KMS-11 (cell line): ENCODE results near the gene SLC17A9.

Experiments used
- H2AFZ ChIP-seq: fragments of 200-600 bp; sonication (generic); 2 replicates; pipeline ENCODE4 v1.6.1; 2016; ENCODE audit warnings: antibody characterized with exemption, mixed run types, low read depth
- H3K27ac ChIP-seq: fragments of 200-600 bp; sonication (generic); 2 replicates; pipeline ENCODE4 v1.6.1; 2016; ENCODE audit warnings: mild to moderate bottlenecking, mixed run types
- H3K27me3 ChIP-seq: fragments of 200-600 bp; sonication (generic); 2 replicates; pipeline ENCODE4 v1.6.1; 2017; ENCODE audit warnings: mild to moderate bottlenecking, low read depth, mixed run types, moderate library complexity; ENCODE audit not compliant: insufficient read depth
- H3K36me3 ChIP-seq: fragments of 200-600 bp; sonication (generic); 2 replicates; pipeline ENCODE4 v1.6.1; 2017; ENCODE audit warnings: mild to moderate bottlenecking, mixed run types; ENCODE audit not compliant: insufficient read depth
- H3K4me1 ChIP-seq: fragments of 200-600 bp; sonication (generic); 2 replicates; pipeline ENCODE4 v1.6.1; 2016; ENCODE audit warnings: mild to moderate bottlenecking, low read depth, mixed run types; ENCODE audit not compliant: poor library complexity, severe bottlenecking
- H3K4me2 ChIP-seq: fragments of 200-600 bp; sonication (generic); 2 replicates; pipeline ENCODE4 v1.7.0; 2016; ENCODE audit warnings: mild to moderate bottlenecking, mixed run types
- H3K4me3 ChIP-seq: fragments of 200-600 bp; sonication (generic); IDR thresholded peaks from 2 replicates; pipeline ENCODE4 v1.6.1; 2017; ENCODE audit warnings: low read depth, low read length, mixed read lengths; ENCODE audit not compliant: insufficient read depth
- H3K79me2 ChIP-seq: fragments of 200-600 bp; sonication (generic); 2 replicates; pipeline ENCODE4 v1.6.1; 2016; ENCODE audit warnings: low read depth, mixed run types; ENCODE audit not compliant: insufficient read depth
- H3K9ac ChIP-seq: fragments of 200-600 bp; sonication (generic); 2 replicates; pipeline ENCODE4 v1.6.1; 2016; ENCODE audit warnings: mild to moderate bottlenecking, mixed run types
- H4K20me1 ChIP-seq: fragments of 200-600 bp; sonication (generic); 2 replicates; pipeline ENCODE4 v1.6.1; 2016; ENCODE audit warnings: mild to moderate bottlenecking, mixed run types; ENCODE audit not compliant: insufficient read depth
- TF ChIP-seq, protein P1 (sequence below): fragments of 200-600 bp; sonication (generic); conservative IDR thresholded peaks from 2 replicates; pipeline ENCODE4 v1.6.1; 2017; ENCODE audit warnings: low read depth, mild to moderate bottlenecking, antibody characterized with exemption, low read length, moderate library complexity, mixed read lengths

Gene SLC17A9

DNA sequence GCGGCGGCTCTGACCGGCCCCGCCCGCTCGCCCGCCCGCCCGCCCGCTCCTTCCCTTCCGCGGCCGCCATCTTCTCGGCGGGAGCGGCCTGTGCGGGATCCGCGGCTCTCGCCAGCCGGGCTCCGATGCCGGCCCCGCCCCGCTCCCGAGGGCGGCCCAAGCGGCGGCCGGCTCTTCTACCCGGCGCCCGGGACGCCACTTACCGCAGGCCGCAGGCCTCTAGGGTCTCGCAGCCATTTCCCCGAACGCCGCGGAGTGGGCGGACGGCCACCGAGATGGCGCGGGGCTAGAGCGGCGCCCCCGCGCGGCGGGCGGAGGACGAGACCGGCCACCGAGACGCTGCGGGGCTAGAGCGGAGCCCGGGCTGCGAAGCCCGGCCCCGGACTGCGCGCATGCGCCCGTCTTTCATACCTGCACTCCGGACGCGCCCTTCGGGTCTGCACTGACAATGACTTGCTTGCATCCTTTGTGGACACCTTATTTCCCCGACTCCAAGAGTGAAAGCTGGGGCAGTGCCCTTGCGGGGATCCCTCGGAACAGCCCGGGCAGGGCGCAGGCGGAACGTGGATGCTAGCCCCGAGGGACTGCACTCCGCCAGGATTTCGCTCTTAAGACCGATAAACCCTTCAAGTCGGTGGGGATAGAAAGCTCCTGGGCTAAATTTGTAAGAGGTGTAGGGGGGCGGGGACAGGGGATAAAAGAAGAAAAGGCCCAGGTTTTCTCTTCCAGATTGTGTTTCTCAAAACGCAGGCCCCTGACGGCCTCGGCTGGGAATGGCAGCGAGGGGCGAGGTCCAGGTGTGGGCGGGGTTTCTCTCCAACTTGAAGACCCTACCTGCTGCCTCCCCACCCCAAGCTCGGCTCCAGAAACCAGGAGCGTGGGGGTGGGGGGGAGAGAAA, 26.0 kb upstream of the SLC17A9 start, which contains the start of gene DIDO1:
DIDO1 (minus strand) TSS at position 277 of the 899 bp plus-strand sequence.
- H3K4me1 ChIP-seq: peaks cover 51% of the 10 kb centered on the region
- peak within 1 kb of the TSS; percentile 85 for H3K9ac ChIP-seq

DNA sequence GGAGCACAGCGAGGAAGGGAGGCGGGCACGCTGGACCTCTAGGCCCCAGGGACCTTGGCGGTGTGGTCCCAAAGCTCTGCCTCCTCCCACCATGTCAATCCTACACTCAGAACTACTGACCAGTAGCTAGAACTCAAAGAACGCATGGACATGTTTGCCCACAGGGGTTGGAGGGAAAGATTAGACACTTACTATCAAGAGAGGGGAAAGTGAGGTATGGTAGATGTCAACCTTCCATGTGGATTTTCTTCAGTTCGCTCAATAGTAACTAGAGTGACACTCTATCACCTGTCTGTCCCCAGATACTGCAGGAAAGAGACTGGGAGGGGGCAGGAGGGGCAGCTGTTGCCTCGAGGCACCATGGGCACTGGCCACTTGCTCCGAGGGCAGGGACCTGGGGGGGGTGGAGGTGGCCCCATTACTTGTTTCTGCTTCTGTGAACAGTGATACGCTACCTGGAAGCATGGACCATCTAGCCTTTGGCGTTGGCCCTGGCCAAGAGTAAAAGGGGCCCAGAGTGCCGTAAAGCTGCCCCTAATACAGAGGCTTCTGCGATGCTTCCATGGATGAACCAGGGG, 25.3 kb upstream of the SLC17A9 start:
- H3K4me3 ChIP-seq: no peak overlapping the region
- peak overlapping the region; percentile 88; the same call in 1 of the 2 replicates for H3K27ac ChIP-seq
- peak overlapping the region; percentile 96 for H3K4me2 ChIP-seq
- peaks cover 92% of the 10 kb centered on the region for H3K79me2 ChIP-seq
- no peak overlapping the region for H2AFZ ChIP-seq
- peaks cover 39% of the 10 kb centered on the region for H4K20me1 ChIP-seq
- no peaks in the 10 kb centered on the region for H3K27me3 ChIP-seq
- peaks cover 53% of the 10 kb centered on the region for H3K4me1 ChIP-seq
- TF ChIP-seq, protein P1, sequence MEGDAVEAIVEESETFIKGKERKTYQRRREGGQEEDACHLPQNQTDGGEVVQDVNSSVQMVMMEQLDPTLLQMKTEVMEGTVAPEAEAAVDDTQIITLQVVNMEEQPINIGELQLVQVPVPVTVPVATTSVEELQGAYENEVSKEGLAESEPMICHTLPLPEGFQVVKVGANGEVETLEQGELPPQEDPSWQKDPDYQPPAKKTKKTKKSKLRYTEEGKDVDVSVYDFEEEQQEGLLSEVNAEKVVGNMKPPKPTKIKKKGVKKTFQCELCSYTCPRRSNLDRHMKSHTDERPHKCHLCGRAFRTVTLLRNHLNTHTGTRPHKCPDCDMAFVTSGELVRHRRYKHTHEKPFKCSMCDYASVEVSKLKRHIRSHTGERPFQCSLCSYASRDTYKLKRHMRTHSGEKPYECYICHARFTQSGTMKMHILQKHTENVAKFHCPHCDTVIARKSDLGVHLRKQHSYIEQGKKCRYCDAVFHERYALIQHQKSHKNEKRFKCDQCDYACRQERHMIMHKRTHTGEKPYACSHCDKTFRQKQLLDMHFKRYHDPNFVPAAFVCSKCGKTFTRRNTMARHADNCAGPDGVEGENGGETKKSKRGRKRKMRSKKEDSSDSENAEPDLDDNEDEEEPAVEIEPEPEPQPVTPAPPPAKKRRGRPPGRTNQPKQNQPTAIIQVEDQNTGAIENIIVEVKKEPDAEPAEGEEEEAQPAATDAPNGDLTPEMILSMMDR: no peak
- no peaks in the 10 kb centered on the region for H3K36me3 ChIP-seq
- no peak overlapping the region; the same call in 1 of the 2 replicates for H3K9ac ChIP-seq

More for the DNA sequence above, 26.0 kb upstream of the SLC17A9 start, which contains the start of gene DIDO1:
- Histone ChIP-seq H3K4me2 (peak within 1 kb of the TSS; percentile 96), H3K79me2 (peaks cover 92% of the 10 kb centered on the region), H3K36me3 (no peaks in the 10 kb centered on the region), H3K27me3 (no peaks in the 10 kb centered on the region), H2AFZ (peak within 1 kb of the TSS; percentile 42), H3K4me3 (no peak within 1 kb of the TSS), H3K27ac (peak within 1 kb of the TSS; percentile 88), H4K20me1 (peaks cover 43% of the 10 kb centered on the region)
- TF ChIP-seq, protein P1: peak; percentile 77

DNA sequence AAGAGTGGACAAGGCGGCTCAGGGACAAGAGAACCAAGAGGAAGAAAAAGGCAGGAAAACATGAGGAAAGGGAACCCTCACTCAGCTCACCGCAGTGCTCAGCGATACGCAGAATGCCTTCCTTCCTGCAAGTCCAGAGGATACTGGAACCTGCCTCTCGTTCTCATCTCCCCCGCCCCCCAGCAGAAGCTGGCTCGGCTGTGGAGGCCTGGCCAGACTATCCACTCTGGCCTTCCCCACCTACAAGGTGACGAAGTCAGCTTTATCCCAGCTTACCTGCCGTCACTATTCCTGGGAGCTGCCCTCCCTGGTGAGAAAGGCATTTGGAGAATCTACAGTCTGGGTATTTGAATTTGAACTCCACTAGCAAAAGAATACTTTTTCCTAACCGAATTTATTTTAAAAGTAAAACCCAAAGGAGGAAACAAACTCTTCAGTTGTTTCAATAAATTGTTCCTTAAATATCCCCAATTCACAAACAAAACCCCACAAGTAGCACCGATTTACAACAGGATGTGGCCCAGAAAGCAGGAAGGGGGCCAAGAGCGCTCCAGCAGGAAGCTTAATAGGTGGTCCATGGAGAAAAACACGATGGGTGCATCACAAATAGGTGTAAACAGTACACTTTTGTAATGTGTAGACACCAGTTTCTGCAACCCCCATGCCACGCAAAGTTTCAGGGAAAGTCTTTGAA, 24.1 kb upstream of the SLC17A9 start:
- H3K4me2 ChIP-seq: no peak overlapping the region
- peaks cover 52% of the 10 kb centered on the region for H3K4me1 ChIP-seq
- H3K27ac ChIP-seq: no peak overlapping the region
- no peak overlapping the region for H3K9ac ChIP-seq
- H3K36me3 ChIP-seq: no peaks in the 10 kb centered on the region; the same call in 1 of the 2 replicates
- no peak overlapping the region for H3K4me3 ChIP-seq
- peaks cover 39% of the 10 kb centered on the region for H4K20me1 ChIP-seq
- peaks cover 92% of the 10 kb centered on the region for H3K79me2 ChIP-seq
- no peak overlapping the region for H2AFZ ChIP-seq
- H3K27me3 ChIP-seq: no peaks in the 10 kb centered on the region
- TF ChIP-seq, protein P1: no peak

DNA sequence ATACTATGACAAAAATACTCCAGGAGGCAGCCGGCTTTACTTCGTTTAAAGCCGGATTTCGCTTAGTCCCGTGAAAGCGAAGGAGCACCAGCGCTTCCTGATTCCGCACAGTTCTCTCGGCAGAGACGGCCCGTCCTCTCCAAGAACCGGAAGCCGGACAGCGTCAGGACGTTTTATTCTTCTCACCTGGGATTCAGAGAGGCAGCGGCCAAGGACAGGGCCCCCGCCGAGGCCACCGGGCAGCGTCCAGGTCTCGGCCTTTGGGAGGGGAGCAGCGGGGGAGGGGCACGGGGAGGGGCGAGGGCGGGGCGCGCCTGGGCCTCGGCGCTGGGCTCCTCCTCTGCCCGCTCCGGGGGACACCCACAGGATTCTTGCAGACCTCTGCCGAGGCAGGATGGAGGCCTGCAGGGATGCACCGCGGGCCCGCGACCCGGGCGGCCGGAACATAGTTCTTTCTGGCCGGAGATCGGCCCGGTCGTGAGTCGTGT, 23.4 kb upstream of the SLC17A9 start:
- Histone ChIP-seq H3K27ac (no peak overlapping the region), H3K4me3 (no peak overlapping the region), H3K4me2 (no peak overlapping the region), H3K36me3 (no peaks in the 10 kb centered on the region; the same call in 1 of the 2 replicates), H3K27me3 (no peaks in the 10 kb centered on the region), H3K4me1 (peaks cover 48% of the 10 kb centered on the region), H4K20me1 (peaks cover 32% of the 10 kb centered on the region), H2AFZ (no peak overlapping the region), H3K9ac (no peak overlapping the region), H3K79me2 (peaks cover 92% of the 10 kb centered on the region)
- TF ChIP-seq, protein P1: no peak
